SHP77 treated with DMSO at 0.1 percent for 48 hours (cell line): ENCODE measurements around the gene TMEM117.

ENCODE experiments used
- DNase-seq: peaks from one replicate; lab custom pipeline; 2025; lab: John Stamatoyannopoulos, UW

The TMEM117 gene

GRCh38 chr12:43884683-43885410, 49.0 kb downstream of the TMEM117 start:
- DNase-seq: no peak

- no peak for DNase-seq
These were observed 51.5 kb downstream of the TMEM117 start for GRCh38 chr12:43887397-43887796.

- no peak for DNase-seq
These were observed 56.1 kb downstream of the TMEM117 start for GRCh38 chr12:43891856-43892574.

GRCh38 chr12:43893670-43894069, 57.8 kb downstream of the TMEM117 start:
- DNase-seq: no peak

- no peak for DNase-seq
These were observed 59.8 kb downstream of the TMEM117 start for GRCh38 chr12:43895580-43896206.

- DNase-seq: no peak
These were observed 60.6 kb downstream of the TMEM117 start for GRCh38 chr12:43896496-43896895.

- DNase-seq: no peak
These were observed 62.6 kb downstream of the TMEM117 start for GRCh38 chr12:43898474-43898873.

GRCh38 chr12:43899574-43899973, 63.7 kb downstream of the TMEM117 start:
- no peak for DNase-seq

GRCh38 chr12:43903686-43904085, 67.8 kb downstream of the TMEM117 start:
- no peak for DNase-seq

- no peak for DNase-seq
These were observed 77.0 kb downstream of the TMEM117 start for GRCh38 chr12:43912859-43913258.

GRCh38 chr12:43914391-43914790, 78.5 kb downstream of the TMEM117 start:
- DNase-seq: no peak

- DNase-seq: no peak
These were observed 79.1 kb downstream of the TMEM117 start for GRCh38 chr12:43914923-43915468.

GRCh38 chr12:43917896-43918295, 82.0 kb downstream of the TMEM117 start:
- no peak for DNase-seq

GRCh38 chr12:43921666-43922337, 85.9 kb downstream of the TMEM117 start:
- DNase-seq: no peak

GRCh38 chr12:43930032-43930431, 94.2 kb downstream of the TMEM117 start:
- no peak for DNase-seq

GRCh38 chr12:43931187-43931586, 95.3 kb downstream of the TMEM117 start:
- DNase-seq: no peak

GRCh38 chr12:43935581-43935980, 99.7 kb downstream of the TMEM117 start:
- no peak for DNase-seq

GRCh38 chr12:43937947-43938346, 102.1 kb downstream of the TMEM117 start:
- DNase-seq: no peak

- no peak for DNase-seq
These were observed 106.5 kb downstream of the TMEM117 start for GRCh38 chr12:43942379-43942778.

- DNase-seq: no peak
These were observed 110.1 kb downstream of the TMEM117 start for GRCh38 chr12:43945983-43946382.

- DNase-seq: no peak
These were observed 115.4 kb downstream of the TMEM117 start for GRCh38 chr12:43951286-43951685.

GRCh38 chr12:43957732-43958372, 122.0 kb downstream of the TMEM117 start:
- peak; percentile 9 for DNase-seq
